Testis (tissue), 3 donors: ENCODE data around the gene COMMD3. TPM values are rescaled to one million over a fixed set of nuclear protein-coding genes. Genes with fewer than 3 reads are reported as not detected.
A peak's percentile ranks its signal among the peaks of the same experiment; 100 is the strongest.

Experiments
- DNase-seq: peaks from one replicate; pipeline ENCODE4 v3.0.0-alpha.2; 2019
- H3K27ac ChIP-seq, 2 donors: fragments of 200-600 bp; sonication (generic); one replicate each; pipeline ENCODE4 v1.5.1; 2019
- H3K27me3 ChIP-seq: fragments of 200-600 bp; sonication (generic); one replicate; pipeline ENCODE4 v1.5.1; 2019
- H3K36me3 ChIP-seq: fragments of 200-600 bp; sonication (generic); one replicate; pipeline ENCODE4 v1.5.1; 2017; ENCODE audit warnings: low read depth; ENCODE audit errors: missing control alignments
- H3K4me1 ChIP-seq: fragments of 200-600 bp; sonication (generic); one replicate; pipeline ENCODE4 v1.5.1; 2019
- H3K4me3 ChIP-seq, 2 donors: fragments of 200-600 bp; sonication (generic); one replicate each; pipeline ENCODE4 v1.5.1; 2017 to 2019
- H3K9me3 ChIP-seq: fragments of 200-600 bp; sonication (generic); one replicate; pipeline ENCODE4 v1.5.1; 2017
- POLR2A ChIP-seq: fragments of 450-650 bp; IDR thresholded peaks from one replicate; pipeline ENCODE4 v1.6.1; 2017; ENCODE audit warnings: antibody characterized with exemption, mild to moderate bottlenecking, moderate library complexity
- WGBS, 2 donors: methylation state at CpG; one replicate each; pipeline ENCODE4 v1.1.5; 2018; 5-methylcytosine and 5-hydroxymethylcytosine counted together
- intact Hi-C: fragments of 100-400 bp; cut with DNase I; formaldehyde crosslinking; loops from one replicate; pipeline ENCODE4 v1.15.1; 2023; ENCODE audit warnings: low total_unique reads
- polyA plus RNA-seq: library from polyadenylated mRNA; stranded (reverse); fragments of 350-450 nt; fragmentation: Illumina TruSeq; extraction: RNeasy Lipid Tissue Mini Kit (QIAGEN cat#74804); gene quantifications from one replicate; pipeline ENCODE4 v1.2.3, GENCODE V29; 2014; ENCODE audit warnings: low read depth, low replicate concordance; ENCODE audit not compliant: insufficient read depth
- total RNA-seq, 2 donors: library from RNA; depleted of rRNA; stranded (reverse); fragments of >200 nt; gene quantifications; one replicate each; pipeline ENCODE4 v1.2.3, GENCODE V29; 2016
- TF ChIP-seq, protein P1 (sequence below), 3 experiments: fragments of 450-650 bp in 2 of 3; fragments of 200-600 bp in 1 of 3; sonication (generic) in 1 of 3; IDR thresholded peaks; one replicate each; pipeline ENCODE4 v1.5.1; 2016 to 2019; ENCODE audit warnings: antibody characterized with exemption in 3 of 3, mild to moderate bottlenecking in 2 of 3, moderate library complexity in 1 of 3

COMMD3 gene
- total and polyA plus RNA-seq, 3 donors from 2014 or later: 40.6 to 70.2 (median 42.5) TPM

GRCh38 chr10:22323538-22324305, 7.5 kb downstream of the COMMD3 start:
- H3K4me3 ChIP-seq: peak overlapping the region in 1 of 2 donors; percentile 94
- TF ChIP-seq POLR2A: no peak
- TF ChIP-seq, protein P1, sequence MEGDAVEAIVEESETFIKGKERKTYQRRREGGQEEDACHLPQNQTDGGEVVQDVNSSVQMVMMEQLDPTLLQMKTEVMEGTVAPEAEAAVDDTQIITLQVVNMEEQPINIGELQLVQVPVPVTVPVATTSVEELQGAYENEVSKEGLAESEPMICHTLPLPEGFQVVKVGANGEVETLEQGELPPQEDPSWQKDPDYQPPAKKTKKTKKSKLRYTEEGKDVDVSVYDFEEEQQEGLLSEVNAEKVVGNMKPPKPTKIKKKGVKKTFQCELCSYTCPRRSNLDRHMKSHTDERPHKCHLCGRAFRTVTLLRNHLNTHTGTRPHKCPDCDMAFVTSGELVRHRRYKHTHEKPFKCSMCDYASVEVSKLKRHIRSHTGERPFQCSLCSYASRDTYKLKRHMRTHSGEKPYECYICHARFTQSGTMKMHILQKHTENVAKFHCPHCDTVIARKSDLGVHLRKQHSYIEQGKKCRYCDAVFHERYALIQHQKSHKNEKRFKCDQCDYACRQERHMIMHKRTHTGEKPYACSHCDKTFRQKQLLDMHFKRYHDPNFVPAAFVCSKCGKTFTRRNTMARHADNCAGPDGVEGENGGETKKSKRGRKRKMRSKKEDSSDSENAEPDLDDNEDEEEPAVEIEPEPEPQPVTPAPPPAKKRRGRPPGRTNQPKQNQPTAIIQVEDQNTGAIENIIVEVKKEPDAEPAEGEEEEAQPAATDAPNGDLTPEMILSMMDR (IDR thresholded peaks at IDR 0.05): no peak
- WGBS, 2 donors: 49 to 54% methylated on average over 5 of the region's 5 CpGs
- intact Hi-C loops: no loop called here
- no peak for DNase-seq
- no peak overlapping the region for H3K27ac ChIP-seq
- peaks cover 30% of the 10 kb centered on the region for H3K4me1 ChIP-seq
- no peaks in the 10 kb centered on the region for H3K27me3 ChIP-seq
- no peaks in the 10 kb centered on the region for H3K36me3 ChIP-seq
- H3K9me3 ChIP-seq: no peaks in the 10 kb centered on the region

DNA sequence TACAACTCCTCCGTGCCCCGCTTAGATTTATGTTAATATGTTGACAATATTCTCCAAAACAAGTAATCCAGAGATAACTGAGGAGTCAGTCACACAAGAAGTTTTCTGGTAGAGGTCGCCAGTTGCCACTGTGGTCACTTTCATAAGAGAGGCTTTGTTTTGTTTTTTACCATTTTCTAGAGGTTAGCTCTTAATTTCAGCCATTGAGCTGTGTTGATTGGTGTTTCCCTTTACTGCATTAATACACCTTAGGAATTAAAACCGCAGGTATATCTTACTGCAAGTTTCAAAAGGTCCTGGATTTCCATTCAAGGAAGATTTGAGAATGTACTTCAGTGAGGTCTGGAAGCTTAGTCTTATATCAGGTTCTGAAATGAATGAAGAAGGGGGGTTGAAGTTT, 8.2 kb downstream of the COMMD3 start:
- no peak for DNase-seq
- Histone ChIP-seq H3K27me3 (no peaks in the 10 kb centered on the region), H3K4me3 (peak overlapping the region in 1 of 2 donors; percentile 72), H3K36me3 (no peaks in the 10 kb centered on the region), H3K4me1 (peaks cover 30% of the 10 kb centered on the region), H3K27ac (peak overlapping the region; percentile 15 to 39), H3K9me3 (no peaks in the 10 kb centered on the region)
- 51 to 53% methylated on average over 4 of the region's 4 CpGs for WGBS, 2 donors
- no peak for TF ChIP-seq POLR2A
- TF ChIP-seq, protein P1 (IDR thresholded peaks at IDR 0.05): no peak
- intact Hi-C loops: no loop called here

- Histone ChIP-seq H3K27me3 (no peaks in the 10 kb centered on the region), H3K4me3 (peak overlapping the region; percentile 62 to 72), H3K27ac (peak overlapping the region; percentile 15 to 39), H3K36me3 (no peaks in the 10 kb centered on the region), H3K9me3 (no peaks in the 10 kb centered on the region), H3K4me1 (peaks cover 27% of the 10 kb centered on the region)
- 7 to 9% methylated on average over 9 of the region's 9 CpGs for WGBS, 2 donors
- intact Hi-C loops: no loop called here
- no peak for DNase-seq
- no peak for TF ChIP-seq POLR2A
- TF ChIP-seq, protein P1 (IDR thresholded peaks at IDR 0.05): no peak
These were observed 8.7 kb downstream of the COMMD3 start for GRCh38 chr10:22324893-22325271.

GRCh38 chr10:22325272-22326144, 9.3 kb downstream of the COMMD3 start:
- intact Hi-C loops: no loop called here
- Histone ChIP-seq H3K27me3 (no peaks in the 10 kb centered on the region), H3K4me3 (peak overlapping the region; percentile 62 to 72), H3K36me3 (no peaks in the 10 kb centered on the region), H3K27ac (peak overlapping the region; percentile 66 to 79), H3K9me3 (no peaks in the 10 kb centered on the region), H3K4me1 (peaks cover 25% of the 10 kb centered on the region)
- peak; percentile 76 for DNase-seq
- TF ChIP-seq, protein P1 (IDR thresholded peaks at IDR 0.05): no peak
- no peak for TF ChIP-seq POLR2A
- 1 to 2% methylated on average over 17 to 72 of the region's 92 CpGs for WGBS, 2 donors
